NCI-H526 treated with DMSO at 0.1 percent for 48 hours (cell line): ENCODE results near the gene ARHGAP5.

ENCODE experiments used
- DNase-seq: peaks from one replicate; lab custom pipeline; 2025; lab: John Stamatoyannopoulos, UW

The ARHGAP5 gene

DNA sequence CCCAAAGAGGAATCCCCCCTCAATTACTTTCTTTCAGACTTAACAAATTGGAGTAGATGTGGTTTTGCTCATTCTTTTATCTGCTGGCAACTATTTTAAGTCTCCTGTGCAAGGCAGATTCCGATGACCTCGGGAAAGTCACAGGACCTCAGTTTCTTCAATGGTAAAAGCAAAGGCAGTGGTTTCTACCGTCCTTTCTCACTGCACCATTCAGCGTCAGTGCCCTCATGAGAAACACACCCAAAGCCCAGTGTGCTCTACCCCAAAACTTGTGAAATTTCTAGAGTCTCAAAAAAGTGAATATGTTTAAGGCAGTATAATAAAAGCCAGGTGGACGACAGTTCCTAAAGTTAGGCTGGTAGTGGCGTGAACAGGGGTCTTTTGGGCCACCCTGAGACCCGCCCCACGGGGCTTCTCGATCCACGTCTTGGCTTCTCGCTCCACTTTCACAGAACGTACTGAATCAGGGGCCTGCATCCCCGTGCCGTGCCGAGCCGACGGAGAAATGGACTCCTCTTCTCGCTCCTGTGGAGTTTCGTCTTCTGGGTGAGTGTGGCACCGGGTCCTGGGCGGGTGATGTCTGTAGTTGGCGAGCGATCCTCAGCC is 1.3 kb upstream of the ARHGAP5 start:
- no peak for DNase-seq

GRCh38 chr14:32076278-32077080 is 625 bp upstream of the ARHGAP5 start:
- peak; percentile 87 for DNase-seq

DNA sequence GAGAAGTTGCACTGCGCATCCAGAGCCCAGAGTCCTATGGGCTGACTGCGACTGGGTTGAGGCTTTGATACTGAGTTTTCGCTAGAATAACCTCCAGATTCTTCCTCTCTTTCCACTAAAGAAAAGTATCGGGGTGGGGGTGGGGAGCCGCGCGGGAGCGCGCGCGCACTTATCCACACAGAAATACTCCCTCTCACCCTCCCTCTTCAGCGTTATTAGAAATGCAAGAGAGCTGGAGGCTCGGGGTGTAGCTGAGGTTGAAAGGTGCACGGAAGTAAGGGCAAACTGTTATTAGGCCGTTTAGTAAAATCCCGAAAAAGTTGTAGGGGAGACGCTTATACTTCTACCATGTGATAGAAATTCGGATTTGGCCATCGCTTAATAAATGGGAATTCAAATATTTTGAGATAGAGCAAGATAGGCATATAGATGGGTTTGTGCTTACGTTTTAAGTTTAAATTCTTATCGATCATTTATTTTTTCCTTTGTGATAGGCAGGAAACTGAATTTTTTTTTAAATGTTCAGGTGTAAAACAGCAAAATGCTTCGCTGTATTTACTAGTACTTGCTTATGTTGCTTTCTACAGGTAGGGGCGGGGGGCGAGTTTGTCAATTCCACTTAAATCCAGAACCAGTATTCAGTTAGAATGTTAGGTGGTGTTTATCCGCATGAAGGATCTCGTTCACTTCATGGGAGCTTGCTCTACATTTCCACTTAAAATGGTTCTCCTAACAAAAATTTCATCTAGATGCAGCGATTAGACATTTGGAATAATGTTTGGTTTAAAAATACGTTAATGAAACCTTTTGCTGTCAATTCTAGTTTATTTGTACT is 1.1 kb downstream of the ARHGAP5 start:
- DNase-seq, result peak; percentile 66

- no peak for DNase-seq
These were observed 1.7 kb downstream of the ARHGAP5 start for GRCh38 chr14:32078858-32079216.

- DNase-seq, result no peak
These were observed 2.2 kb downstream of the ARHGAP5 start for GRCh38 chr14:32079264-32079663.

DNA sequence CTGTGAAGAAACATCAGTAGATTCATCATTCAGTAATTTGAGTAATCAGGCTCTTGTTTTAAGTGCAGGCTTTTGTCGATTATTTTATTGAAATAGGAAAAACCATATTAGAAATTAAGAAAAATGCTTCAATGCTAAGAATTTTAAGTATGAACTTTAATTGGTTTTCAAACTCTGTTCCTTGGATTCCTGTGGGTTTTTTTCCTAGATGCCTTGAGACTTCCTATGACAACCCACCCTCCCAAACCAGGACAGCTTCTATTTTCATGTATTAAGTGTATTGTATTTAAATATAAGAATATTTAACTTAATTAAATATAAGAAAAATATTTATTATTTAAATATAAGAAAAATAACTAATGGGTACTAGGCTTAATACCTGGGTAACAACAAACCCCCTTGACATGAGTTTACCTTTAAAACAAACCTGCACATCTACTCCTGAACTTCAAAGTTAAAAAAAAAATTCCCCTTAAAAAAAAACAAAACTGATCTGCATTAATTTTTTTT is 3.0 kb downstream of the ARHGAP5 start:
- no peak for DNase-seq

GRCh38 chr14:32081901-32082300 is 4.8 kb downstream of the ARHGAP5 start:
- DNase-seq, result no peak

GRCh38 chr14:32083315-32083624 is 6.2 kb downstream of the ARHGAP5 start:
- DNase-seq, result no peak

- DNase-seq, result no peak
These were observed 6.7 kb downstream of the ARHGAP5 start for GRCh38 chr14:32083789-32084188.

DNA sequence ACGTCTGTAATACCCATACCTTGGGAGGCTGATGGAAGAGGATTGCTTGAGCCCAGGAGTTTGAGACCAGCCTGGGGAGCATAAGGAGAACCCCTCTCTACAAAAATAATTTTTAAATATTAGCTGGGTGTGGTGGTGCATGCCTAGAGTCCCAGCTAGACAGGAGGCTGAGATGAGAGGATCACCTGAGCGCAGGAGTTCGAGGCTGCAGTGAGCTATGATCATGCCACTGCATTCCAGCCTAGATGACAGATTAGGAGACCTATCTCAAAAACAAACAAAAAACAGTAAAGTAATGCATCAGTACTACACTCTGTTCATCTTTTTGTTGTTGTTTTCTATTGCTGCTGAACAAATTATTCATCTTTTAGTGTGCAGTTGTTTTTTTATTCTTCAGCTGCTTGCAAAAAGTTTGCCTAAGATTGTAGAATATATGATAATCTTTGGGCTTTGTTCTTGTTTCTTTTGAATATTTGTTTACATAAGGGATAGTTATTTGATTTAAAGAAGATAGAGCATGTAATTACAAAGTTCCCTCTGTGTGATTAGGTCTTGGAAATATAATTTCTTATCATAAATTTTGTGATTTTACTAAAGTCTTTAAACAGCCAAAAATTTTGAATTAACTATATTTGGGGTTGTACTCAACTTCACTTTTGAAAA is 8.2 kb downstream of the ARHGAP5 start:
- no peak for DNase-seq

DNA sequence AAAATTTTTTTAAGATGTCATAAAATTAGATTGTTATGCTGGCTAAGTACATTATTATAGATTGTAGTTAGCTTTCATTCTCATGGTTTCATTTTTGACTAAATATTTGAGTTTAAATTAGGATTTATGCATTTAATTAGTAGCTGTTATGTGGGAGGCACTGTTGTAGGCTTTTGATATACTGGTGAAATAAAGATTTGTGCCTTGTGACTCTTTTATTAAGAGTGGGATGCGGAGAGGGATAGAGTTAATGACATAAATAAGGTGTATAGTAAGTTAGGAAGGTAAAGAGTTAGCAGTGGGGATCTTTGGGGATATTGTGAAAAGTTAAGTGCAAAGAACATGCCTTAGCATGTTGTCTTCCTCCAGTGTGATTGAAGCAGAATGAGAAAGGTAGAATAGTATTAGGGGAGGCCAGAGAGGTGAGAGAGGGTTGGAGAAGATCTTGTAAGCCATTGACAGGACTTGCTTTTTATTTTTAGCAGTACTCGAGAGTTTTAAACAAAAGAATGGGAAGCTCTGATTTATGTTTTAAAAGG is 8.8 kb downstream of the ARHGAP5 start:
- no peak for DNase-seq

GRCh38 chr14:32087173-32087861 is 10.2 kb downstream of the ARHGAP5 start:
- DNase-seq, result no peak

- no peak for DNase-seq
These were observed 10.8 kb downstream of the ARHGAP5 start for GRCh38 chr14:32087907-32088306.

GRCh38 chr14:32090686-32091085 is 13.6 kb downstream of the ARHGAP5 start:
- DNase-seq, result no peak

- DNase-seq, result no peak
These were observed 22.4 kb downstream of the ARHGAP5 start for GRCh38 chr14:32099473-32099872.

DNA sequence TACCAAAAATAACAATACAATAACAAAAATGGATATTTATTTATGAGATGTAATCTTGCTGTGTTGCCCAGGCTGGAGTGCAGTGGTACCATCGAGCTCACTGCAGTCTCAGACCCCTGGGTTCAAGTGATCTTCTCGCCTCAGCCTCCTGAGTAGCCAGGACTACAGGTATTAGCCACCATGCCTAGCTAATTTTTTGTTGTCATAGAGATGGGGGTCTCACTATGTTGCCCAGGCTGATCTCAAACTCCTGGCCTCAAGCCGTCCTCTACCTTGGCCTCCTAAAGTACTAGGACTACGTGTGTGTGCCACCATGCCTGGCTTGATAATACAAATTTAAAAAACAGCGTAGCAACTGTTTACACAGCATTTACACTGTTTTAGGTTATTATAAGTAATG is 23.1 kb downstream of the ARHGAP5 start:
- DNase-seq, result no peak

DNA sequence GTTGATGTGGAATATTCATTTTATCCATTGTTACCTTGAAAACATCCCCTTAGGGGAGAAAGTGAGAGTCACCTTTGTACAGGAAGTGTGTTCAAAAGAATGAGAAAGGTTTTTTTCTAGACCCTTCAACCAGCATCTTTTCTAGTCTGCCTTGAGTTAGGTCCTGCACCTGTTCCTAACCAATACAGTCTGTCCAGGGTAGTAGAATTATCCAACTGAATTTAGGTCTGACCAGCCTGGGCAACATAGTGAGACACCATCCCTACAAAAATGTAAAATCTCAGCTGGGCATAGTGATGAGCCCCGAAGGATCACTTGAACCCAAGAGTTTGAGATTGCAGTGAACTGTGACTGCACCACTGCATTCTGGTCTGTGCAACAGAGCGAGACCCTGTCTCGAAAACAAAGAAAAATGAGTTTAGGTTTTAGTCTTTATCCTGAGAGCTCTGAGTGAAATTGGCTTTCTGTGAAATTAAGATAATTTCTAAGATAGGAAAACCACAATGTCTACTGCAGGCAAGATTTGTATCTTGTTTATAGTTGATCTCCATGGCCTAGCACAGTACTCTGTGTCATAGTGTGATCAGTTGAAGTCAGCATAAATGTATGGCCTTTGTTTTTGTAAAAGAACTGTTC is 25.2 kb downstream of the ARHGAP5 start:
- no peak for DNase-seq

- no peak for DNase-seq
These were observed 25.9 kb downstream of the ARHGAP5 start for GRCh38 chr14:32102968-32103367.

DNA sequence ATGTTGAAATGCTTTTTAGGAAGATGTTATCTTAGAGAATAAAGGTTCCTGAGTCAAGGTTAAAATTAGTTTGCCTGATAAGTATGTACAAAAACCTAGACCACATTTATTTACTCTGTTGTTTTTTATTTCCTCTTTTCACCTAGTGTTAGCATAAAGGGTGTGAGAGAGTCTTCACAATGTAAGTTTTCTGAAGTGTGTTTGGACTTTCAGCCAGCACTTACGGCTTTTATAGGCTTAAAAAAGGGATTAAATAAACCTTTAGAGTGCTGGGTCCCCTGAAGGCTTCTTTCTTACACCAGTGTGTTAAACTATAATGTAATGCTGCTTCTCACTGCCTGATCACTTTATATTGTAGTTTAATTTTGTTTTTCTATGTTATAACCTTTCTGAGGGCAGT is 27.2 kb downstream of the ARHGAP5 start:
- no peak for DNase-seq

DNA sequence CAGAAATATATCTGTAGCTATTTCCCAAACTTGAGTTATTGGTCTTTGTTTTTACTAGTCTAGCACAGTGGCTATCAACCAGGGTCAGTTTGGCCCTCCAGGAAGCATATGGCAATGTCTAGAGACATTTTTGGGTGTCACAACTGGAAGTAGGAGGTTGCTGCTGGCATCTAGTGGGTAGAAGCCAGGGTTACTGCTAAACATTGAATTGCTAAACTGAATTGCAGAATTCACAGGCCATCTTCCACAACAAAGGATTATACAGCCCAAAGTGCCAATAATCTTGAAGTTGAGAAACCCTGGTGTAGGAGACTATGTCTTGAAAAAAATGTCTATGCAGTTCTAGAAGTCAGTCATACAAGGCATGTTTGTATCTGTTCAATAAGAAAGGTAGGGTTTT is 27.7 kb downstream of the ARHGAP5 start:
- no peak for DNase-seq
